ENCODE data around the gene CBFA2T2.
"Not testable (repeated sequence)": the region's sequence is repeated elsewhere in the genome, so short reads cannot be mapped to it uniquely, and the experiment has no call there.

CBFA2T2 gene

DNA sequence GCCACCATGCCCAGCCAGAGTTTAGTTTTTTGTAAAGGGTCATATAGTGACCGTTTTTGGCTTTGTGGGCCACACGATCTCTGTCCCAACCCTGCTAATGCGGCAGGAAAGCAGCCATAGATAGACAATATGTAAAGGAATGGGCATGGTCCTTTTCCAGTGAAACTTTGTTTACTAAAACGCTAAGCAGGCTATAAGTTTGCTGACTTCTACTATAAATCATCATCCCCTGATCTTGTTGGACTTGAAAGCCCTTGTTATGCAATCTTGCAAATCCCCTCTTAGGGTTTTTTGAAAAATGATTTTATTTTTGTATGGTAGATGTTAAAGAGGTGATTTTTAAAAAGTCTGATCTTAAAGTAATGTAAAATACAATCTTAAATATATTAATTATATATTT lies 63.6 kb downstream of the CBFA2T2 start:
- DNase-seq: no peak

DNA sequence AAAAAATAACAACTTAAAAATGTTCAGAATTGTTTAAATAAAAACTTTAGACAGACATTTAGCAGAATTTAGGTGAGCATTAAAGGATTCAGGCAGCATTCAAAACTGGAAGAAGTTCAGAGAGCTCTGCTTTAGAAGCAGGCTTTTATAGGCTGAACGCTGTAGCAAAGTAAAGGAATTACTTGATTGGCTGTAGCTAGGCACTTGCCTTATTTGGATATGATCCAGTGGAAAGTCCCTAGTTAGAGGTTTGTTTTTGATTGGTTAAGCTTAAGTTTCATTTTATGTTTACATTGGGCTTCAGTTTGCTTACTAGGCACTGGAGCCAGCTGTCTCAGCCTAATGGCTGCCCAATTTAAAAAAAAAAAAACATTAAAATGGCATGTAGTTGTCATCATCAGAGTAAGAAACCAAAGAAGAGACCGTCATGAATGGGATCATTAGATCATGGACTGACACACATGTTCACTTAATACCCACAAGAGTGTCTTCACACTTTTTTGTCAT lies 65.1 kb downstream of the CBFA2T2 start:
- DNase-seq: no peak

DNA sequence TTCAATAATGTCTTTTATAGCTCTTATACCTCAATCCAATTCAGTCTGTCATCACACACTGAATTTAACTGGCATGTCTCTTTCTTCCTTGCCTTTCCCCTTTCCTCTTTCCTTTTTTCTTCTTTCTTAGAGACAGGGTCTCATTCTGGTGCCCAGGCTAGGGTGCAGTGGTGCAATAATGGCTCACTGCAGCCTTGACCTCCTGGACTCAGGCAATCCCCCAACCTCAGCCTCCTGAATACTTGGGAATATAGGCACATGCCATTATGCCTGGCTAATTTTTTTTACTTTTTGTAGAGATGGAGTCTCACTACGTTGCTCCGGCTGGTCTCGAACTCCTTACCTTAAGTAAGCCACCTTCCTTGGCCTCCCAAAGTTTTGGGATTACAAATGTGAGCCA lies 65.9 kb downstream of the CBFA2T2 start:
- DNase-seq: no peak

DNA sequence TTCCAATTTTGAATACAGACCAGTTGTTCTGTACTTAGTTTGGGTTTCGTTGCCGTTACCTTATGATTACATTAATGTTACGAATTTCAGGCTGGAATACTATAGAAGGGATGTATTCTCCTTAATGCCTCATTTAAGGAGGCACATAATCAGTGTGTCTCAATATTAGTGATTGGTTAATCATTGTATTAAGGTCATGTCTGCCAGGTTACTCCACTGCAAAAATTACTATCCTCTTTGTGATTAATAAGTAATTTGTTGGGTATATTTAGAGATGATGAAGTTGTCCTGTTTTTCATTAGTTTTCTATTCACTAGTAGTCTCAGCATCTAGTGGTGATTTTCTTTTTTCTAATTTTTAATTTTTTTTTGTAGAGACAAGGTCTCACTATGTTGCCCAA lies 66.3 kb downstream of the CBFA2T2 start:
- DNase-seq: no peak

DNA sequence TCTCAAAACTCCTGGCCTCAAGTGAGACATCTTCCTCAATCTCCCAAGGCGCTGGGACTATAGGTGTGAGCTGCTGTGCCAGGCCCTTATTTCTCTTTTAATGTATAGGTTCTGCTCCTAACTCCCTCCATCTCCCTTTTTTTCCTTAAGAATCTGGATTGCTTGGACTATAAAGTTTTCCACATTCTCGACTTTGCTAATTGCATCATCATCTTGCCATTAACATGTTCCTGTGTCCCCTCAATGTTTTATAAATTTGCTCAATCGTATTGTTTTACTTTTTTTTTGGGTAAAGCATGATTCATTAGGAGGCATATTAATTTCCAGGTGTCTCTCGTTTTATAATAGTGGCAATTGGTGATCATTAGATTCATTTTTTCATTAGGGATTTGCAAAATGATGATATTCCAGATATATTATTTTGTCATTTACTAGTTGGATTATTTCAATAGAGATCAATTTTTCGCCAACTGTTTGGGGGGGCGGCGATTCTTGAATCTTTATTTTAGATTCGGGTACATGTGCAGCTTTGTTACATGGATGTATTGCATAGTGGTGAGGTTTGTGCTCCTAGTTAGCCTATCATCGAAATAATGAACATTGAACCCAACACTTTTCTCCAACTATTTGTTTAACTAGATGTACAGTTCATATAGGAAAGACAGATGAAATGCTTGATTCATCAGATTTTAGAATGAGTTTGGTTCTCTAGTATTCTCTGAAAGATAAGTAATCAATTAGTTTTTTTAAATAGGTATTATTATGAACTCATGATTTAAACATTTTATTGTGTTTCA lies 68.7 kb downstream of the CBFA2T2 start:
- DNase-seq: no peak

DNA sequence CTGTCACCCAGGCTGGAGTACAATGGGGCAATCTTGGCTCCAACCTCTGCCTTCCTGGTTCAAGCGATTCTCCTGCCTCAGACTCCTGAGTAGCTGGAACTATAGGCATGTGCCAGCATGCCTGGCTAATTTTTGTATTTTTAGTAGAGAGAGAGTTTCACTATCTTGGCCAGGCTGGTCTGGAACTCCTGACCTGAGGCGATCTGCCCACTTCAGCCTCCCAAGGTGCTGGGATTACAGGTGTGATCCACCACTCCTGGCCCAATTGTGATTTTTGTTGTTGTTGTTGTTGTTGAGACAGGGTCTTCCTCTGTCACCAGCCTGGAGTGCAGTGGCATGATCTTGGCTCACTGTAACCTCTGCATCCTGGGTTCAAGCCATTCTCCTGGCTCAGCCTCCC lies 69.3 kb downstream of the CBFA2T2 start:
- DNase-seq: no peak

DNA sequence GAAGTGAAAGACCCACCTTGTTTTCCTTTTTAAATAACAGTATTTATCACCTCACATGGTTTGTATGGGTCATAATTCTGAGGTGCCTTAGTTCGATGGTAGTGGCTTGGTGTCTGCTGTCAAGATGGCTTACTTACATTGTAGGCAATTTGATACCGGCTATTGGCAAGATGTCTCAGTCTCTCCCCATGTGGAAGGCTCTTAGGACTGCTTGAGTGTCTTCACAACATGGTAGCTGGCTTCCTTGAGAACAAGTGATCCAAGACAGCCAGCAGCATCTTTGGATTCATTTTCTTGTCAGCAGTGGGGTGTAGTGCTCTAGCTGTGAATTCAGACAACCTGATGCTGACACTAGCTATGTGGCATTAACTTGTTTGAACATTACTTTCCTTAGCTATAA lies 70.1 kb downstream of the CBFA2T2 start:
- DNase-seq: no peak

DNA sequence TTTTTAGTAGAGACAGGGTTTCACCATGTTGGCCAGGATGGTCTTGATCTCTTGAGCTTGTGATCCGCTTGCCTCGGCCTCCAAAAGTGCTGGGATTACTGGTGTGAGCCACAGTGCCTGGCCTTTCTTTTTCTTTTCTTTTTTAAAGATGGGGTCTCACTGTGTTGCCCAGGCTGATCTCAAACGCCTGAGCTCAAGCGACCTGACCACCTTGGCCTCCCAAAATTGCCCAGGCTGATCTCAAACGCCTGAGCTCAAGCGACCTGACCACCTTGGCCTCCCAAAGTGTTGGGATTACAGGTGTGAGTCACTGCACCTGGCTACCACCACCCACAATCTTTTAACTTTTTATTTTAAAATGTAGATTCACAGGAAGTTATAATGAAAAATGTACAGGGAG lies 71.2 kb downstream of the CBFA2T2 start:
- DNase-seq: not testable (repeated sequence)

DNA sequence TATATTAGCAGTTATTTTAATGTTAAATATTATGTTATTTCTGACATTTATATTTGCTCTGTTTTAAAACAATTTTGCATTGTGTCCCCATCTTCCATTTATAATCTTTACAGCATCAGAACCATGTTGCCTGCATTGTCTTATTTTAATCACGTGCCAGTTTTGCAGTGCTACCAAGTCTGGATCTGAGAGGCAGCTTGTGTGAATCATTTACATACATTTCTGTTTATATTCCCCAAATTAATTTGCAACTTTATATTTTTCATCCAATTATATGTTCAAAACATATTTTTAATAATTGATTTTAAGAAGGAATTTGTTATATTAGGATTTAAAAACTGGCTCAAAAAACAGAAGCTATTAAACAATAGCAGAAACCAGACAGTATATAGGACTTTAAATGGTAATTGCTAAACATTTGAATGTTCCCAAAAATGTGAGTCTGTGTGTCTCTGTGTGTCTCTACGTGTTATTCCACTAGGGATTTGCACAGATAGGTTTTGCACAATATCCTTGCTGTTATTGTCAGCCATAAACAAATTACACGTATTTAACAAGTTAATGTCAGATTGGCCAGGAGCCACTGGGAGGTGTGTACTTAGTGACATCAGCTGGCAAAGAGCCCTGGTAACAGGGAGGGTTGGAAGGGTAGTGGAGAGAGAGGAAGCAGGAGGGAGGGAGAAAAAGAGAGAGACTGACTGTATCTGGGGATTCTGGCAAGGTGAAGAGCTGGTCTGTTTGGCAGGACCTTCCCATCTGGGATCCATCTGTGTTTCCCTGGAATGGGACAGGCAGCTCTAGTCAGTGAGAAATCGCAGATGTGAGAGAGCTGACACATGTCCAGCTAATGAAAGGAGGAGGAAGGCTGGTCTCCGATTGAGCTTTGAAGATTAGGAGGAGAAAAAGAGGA lies 72.1 kb downstream of the CBFA2T2 start:
- no peak for DNase-seq

DNA sequence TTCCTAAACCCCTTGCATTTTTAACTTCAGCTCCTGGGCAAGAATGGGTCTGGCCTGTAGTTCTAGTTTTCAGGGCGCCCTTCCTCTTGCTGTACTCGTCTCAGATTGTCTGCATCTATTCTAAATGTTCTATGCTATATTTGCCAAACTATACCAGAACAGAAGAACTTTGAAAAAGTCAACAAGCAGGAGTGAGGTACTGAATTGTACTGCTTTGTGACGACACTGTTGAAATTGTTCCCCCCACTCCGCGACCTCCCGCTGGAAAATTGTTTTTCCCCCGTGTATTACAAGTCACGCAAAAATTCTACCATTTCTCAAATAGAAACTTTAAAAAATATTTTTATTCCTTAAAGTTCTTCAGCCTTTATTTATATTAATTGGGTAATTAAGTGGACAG lies 73.9 kb downstream of the CBFA2T2 start:
- no peak for DNase-seq

DNA sequence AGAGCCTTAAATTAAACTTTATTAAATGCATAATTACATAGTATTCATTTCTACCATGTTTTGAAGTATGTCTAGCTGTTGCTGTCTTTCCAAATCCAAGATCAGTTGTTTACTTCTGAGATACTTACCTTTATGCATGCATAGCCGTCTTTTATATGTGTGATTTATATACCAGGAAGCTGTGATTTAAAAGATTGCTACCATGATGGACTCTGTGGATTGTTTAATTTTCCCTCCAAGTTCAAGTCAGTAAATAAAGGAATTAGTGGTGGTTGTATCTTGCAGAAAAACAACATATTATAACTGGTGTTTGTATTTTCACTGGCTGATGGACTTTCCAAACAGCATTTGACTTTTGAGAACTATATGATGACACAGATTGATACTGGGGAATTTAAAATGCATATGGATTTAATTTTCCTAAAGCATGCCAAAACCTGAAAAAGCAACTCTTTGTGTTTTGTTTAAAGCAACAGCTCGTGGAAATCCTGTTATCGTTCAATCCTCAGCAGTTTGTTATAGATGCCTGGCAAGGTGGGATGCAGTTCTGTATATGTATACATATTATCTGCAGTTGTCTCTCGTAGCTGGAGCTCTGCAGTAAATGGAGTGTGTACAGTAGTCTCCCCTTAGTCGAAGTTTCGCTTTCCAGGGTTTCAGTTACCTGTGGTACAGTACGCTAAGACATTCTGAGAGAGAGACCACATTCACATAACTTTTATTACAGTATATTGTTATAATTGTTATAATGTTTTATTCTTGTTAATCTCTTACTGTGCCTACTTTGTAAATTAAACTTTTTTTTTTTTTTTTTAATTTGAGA lies 77.1 kb downstream of the CBFA2T2 start:
- no peak for DNase-seq

DNA sequence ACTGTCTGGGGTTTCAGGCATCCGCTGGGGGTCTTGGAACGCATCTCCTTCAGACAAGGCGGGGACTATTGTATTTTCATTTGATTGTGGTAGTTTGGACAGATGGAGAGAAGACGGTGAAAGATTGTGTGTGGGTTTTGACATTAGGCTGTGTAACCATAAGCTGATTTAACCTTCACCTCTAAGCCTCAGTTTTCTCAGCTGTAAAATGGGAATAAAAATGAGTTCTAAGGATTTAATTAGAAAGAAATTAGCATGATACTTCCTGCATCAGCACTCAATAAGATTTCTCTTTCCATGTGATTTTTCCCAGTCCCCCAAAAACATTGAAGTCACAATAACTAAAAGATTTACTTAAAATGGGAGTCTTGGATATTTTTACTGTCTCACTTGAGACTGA lies 78.1 kb downstream of the CBFA2T2 start:
- DNase-seq: no peak

DNA sequence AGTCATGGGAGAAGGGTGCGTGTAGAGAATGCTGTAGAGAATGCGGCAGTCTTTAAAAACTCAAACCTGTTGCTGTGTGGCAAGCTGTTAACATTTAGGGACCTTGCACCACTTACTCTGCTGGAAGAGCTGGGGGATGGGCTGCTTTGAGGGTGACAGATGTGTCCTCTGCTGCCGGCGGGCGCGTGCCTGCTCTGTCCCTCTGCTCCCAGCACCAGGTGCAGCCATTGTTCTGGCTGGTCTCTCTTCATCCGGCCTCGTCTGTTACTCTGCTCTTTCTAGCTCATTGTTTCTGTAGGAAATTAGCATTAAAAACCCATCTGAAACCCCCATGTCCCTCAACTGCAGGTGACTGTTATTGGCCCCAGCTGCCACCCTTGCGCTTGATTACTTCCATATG lies 78.5 kb downstream of the CBFA2T2 start:
- DNase-seq: no peak

DNA sequence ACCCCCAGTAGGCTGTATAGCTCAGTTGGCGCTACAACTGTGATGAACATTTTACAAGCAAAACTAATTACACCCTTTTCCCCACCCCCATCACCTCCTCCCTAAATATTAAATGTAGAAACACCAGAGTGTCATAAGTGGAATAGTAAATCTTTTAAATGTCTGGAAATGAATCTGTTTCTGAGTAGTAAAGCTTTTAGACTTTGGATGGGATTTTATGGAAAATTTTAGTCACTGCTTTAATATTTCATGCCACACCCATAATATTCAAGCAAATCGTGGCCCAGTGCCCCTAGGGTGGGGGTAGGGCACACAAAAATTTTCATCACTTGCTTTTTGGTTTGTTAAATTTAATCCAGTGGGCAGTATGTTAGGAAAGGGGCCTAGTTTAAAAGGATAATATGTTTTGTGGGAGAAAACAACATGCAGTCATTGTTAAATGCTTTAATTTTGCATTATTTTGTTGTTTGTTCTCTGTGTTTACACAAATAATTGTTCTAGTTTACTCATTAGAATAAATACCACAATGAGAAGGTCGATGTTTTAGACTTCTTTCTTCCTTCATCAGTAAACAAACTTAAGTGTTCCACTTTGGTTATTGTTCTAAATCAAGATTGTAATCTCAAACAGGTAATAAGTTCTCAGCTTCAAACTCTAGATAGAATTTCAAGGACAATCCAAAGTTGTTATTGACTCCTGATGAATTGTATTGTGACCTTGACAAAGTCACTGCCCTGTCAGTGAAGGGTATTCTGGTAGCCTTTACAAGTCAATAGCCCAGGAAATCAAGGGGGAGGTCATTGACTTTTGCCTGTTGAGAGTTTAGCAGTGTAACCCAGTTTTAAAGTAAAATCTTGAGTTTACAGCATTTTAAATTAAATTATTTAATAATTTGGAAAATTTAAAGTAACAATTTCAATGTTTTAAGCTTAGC lies 79.2 kb downstream of the CBFA2T2 start:
- DNase-seq: no peak

DNA sequence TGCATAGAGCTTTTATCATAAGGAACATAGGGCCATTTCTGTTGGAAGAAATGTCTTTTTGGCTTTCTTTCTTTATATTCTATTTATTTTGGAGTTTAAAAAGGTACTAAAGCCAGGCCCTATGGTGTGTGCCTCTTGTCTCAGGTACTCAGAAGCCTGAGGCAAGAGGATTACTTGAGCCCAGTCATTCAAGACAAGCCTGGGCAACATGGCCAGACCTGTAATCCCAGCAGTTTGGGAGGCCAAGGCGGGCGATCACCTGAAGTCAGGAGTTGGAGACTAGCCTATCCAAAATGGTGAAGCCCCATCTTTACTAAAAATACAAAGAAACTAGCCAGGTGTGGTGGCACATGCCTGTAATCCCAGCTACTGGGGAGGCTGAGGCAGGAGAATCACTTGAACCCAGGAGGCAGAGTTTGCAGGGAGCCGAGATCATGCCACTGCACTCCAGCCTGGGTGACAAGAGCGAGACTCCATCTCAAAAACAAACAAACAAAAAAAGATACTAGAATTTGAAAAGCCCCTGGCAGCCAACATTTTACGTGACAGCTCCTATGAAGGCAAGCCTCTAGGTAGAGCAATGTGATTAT lies 80.0 kb downstream of the CBFA2T2 start:
- no peak for DNase-seq

DNA sequence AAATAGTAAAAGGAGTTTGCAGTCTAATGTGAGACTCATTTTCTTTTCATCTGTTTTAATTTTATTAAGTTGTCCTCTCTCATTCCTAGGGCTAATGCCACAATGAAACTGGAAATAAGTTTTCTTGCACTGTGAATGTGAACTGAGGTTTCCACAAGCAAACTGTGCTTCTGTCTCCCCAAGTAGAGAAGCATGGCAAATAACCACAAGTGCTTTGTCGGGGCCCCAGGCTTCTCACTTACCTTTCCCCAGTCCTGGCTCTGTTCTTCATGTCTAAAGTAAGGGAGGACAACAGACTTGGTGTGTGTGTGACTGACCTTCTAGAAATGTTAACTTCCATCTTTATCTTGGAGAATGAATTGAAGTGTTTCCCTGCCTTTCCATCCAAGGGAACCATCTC lies 80.8 kb downstream of the CBFA2T2 start:
- DNase-seq: no peak

DNA sequence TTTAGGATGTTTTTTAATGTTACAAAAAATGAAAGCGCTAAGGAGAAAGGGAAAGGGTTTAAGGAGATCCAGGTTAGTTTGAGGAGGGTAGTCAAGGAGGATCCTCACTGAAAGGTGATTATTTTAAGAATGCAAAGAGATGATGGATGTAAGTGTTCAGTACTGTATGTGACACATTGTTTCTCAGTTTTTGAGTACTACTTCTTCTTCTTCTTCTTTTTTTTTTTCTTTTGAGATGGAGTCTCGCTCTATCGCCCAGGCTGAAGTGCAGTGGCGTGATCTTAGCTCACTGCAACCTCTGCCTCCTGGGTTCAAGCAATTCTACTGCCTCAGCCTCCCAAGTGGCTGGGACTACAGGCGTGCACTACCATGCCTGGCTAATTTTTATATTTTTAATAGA lies 83.4 kb downstream of the CBFA2T2 start:
- not testable (repeated sequence) for DNase-seq

DNA sequence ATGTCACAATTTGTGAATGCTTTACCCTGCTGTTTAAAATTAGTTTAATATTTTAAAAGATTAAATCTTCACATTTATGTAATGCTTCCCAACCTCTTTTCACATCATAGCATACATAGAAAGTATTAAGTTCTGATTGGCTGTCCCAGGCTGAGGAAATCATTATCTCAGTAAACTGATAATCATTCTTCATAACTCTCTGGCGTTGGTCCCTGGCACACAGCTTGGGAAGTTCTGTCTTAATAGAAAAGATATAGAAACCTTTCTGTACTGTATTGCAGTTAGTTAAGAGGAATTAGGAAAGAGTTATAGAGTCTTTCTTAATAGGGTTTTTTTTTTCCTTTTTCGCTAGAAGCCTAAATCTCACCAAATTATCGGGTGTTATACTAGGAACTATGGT lies 85.4 kb downstream of the CBFA2T2 start:
- DNase-seq: no peak

DNA sequence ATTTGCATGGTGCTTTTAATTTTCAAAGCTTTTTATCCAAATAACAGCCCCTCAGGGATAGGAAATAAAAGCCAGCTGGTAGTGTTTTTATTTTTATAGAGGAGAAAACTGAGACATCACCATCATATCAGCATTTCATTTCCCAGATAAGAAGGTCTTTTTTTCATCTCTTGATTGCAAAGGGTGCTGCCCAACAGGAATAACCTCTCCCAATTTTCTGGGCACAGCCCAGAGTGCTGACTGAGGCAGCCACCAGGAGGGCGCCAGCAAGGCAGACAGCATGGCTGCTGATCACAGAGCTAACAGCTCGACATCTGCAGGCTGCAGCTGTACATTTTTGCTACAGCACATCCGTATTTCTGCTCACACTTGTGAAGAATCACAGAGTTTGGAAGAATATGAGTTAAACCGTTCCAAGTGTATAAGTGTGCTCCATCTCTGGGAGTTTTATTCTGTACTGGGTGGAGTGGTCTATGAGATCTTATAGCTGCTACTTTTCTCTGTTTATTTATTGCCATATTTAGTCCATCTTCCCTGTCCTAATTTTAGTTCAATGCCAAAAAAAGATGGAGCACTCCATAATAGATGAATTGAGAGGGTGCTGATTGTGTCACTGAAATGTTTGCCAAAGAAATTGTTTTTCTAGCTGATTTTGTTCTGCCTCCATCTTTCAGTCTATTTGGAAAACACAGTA lies 86.7 kb downstream of the CBFA2T2 start:
- DNase-seq: no peak

DNA sequence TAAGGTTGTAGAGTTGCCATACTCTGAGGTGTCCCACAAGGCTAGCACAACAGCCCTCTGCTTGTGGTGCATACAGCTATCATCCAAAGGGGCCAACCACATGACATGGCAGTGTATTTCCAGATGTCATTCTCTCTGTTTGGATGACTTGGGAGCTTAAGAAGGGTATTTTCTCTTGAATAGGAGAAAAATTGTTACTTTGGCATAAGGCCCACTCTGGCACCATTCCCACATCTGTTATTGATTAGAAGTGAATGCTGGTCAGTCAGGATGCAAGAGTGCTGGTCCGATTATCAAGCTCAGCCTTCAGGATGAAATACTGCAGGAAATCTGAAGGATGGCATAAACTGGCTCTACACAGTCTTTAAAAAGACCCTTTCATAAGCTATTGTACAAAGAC lies 88.6 kb downstream of the CBFA2T2 start:
- DNase-seq: no peak

DNA sequence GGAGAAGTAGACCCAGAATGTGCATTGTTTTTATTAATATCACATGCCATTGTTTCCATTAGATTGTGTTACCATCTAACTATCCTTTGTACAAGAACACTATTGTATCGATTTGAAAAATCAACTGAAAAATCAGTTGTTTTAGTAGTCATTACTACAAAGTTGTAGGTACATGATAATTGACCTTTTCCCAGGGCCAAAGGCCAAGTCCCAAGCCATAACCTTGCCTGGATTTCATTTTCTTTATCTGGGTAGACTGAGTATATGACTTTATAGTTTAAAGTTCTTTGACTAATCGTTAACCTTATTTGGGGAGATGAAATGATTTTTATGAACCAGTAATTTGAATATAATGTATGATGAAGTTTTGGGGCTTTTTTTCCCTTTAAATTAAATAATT lies 93.2 kb downstream of the CBFA2T2 start:
- DNase-seq: no peak

Data from cortex of kidney (tissue), 1 donor.